Ectodermal cell (in vitro differentiated cells): ENCODE data around the gene SLC16A12.

ENCODE experiments used
- H3K27ac ChIP-seq: 2 replicates; pipeline ENCODE4 v1.7.0; 2013; ENCODE audit warnings: mild to moderate bottlenecking, low read depth, low read length; ENCODE audit not compliant: insufficient read depth, poor library complexity, severe bottlenecking
- H3K27me3 ChIP-seq: 2 replicates; pipeline ENCODE4 v1.7.0; 2013; ENCODE audit warnings: mild to moderate bottlenecking, low read length; ENCODE audit not compliant: insufficient read depth, control insufficient read depth, poor library complexity, severe bottlenecking
- H3K36me3 ChIP-seq: one replicate; pipeline ENCODE4 v1.7.0; 2013; ENCODE audit warnings: low read length; ENCODE audit not compliant: control insufficient read depth, insufficient read depth
- H3K4me1 ChIP-seq: one replicate; pipeline ENCODE4 v1.7.0; 2013; ENCODE audit warnings: low read length; ENCODE audit not compliant: control insufficient read depth, insufficient read depth
- H3K4me3 ChIP-seq: 2 replicates; pipeline ENCODE4 v1.7.0; 2013; ENCODE audit warnings: low read depth, low read length, control low read depth; ENCODE audit not compliant: insufficient read depth
- H3K9me3 ChIP-seq: 2 replicates; pipeline ENCODE4 v1.7.0; 2013; ENCODE audit warnings: mild to moderate bottlenecking, low read length, moderate library complexity; ENCODE audit not compliant: control insufficient read depth
- WGBS, 2 experiments: methylation state at CpG; one replicate each; pipeline ENCODE4 v1.1.7; 2013; ENCODE audit warnings: missing lambda C conversion rate in 2 of 2; 5-methylcytosine and 5-hydroxymethylcytosine counted together

SLC16A12 gene

DNA sequence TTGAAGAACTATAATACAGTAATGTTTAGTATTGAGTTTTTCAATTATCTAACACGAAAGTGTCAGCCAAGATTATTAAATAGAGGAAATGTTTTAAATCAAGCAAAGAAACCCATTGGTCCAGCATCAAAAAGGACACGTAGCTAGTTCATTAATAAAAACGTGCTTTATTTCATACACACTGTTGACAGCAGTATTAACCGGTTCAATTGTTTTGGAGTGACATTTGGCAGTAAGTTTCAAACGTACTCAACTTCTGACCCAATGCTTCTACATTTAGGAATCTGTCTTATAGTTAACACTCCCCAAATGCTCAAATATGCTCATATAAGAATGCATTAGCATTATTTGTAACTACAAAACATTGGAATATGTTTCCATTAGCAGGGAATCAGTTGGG, 41.3 kb downstream of the SLC16A12 start:
- Histone ChIP-seq H3K27ac (no peak overlapping the region), H3K4me3 (no peak overlapping the region), H3K27me3 (no peaks in the 10 kb centered on the region), H3K9me3 (no peaks in the 10 kb centered on the region), H3K4me1 (no peaks in the 10 kb centered on the region), H3K36me3 (no peaks in the 10 kb centered on the region)
- WGBS, 2 experiments = 92 to 95% methylated on average over 5 of the region's 5 CpGs

DNA sequence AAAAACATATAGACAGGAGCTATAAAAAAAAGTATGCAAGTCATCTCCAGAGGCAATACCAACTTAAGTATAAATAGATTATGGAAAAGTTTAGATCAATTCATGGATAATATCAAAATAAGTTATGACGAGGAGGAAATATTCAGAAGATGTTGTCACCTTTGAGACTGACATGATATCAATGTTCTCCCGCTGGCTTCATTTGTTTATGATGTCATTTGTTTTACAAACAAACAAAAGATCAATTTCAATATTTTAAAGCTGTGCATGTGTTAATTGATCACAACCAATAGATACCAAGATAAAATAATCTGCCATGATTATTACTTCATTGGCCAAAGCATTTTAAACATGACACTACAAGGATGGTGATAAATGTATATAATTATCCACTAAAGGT, 43.5 kb downstream of the SLC16A12 start:
- no peaks in the 10 kb centered on the region for H3K36me3 ChIP-seq
- 100% methylated on average over 1 to 2 of the region's 2 CpGs for WGBS, 2 experiments
- H3K9me3 ChIP-seq = no peaks in the 10 kb centered on the region
- H3K4me3 ChIP-seq = no peak overlapping the region
- H3K4me1 ChIP-seq = no peaks in the 10 kb centered on the region
- no peaks in the 10 kb centered on the region for H3K27me3 ChIP-seq
- no peak overlapping the region for H3K27ac ChIP-seq

DNA sequence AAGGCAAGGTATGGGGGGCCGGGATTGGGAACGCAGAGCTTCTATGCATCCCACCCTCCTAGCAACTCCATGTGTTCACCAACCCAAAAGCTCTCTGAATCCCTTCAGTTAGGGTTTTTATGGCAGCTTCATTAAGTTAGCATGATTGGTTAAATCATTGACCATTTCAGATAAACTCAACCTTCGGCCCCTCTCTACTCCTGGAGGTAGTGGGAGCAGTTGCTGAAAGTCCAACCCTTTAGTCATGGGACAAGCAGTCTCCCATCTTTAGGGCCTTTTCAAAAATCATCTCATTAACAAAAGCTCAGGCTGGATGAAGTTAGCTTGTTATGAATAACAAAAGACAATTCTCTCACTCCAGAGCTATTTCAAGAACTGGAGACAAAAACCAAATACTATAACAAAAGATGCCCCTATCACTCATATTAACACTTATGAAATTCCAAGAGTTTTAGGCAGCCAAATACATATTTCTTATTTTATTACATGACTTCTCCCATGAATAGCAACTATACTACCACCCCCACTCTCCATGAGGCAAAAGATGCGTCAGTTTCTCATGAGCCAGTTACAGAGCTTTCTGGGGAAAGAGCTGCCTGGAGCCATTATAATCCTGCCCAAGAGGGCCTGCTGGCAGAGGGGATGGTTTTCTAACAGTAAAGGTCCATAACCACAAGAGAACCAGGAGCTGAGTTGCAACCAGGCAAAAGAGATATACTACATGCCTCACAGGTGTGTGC, 44.6 kb downstream of the SLC16A12 start:
- 79 to 88% methylated on average over 3 to 4 of the region's 4 CpGs for WGBS, 2 experiments
- H3K27ac ChIP-seq = no peak overlapping the region
- no peaks in the 10 kb centered on the region for H3K36me3 ChIP-seq
- no peaks in the 10 kb centered on the region for H3K27me3 ChIP-seq
- no peak overlapping the region for H3K4me3 ChIP-seq
- no peaks in the 10 kb centered on the region for H3K4me1 ChIP-seq
- H3K9me3 ChIP-seq = no peaks in the 10 kb centered on the region

DNA sequence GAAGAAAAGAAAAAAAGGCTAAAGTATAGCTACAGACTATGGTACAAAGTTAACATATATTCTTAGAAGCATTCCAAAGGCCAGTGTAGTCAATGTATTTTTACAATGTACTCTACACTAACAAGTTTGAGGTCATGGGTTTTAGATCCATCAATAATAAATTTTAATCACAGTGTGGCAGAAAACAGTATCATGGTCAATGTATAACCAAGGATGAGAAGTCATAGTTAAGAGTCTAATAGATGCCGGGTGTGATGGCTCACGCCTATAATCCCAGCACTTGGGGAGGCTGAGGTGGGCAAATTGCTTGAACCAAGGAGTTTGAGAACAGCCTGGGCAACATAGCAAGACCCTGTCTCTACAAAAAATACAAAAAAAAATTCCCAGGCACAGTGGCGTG, 53.1 kb downstream of the SLC16A12 start:
- Histone ChIP-seq H3K4me3 (no peak overlapping the region), H3K27ac (no peak overlapping the region), H3K4me1 (no peaks in the 10 kb centered on the region), H3K9me3 (no peaks in the 10 kb centered on the region), H3K36me3 (no peaks in the 10 kb centered on the region), H3K27me3 (no peaks in the 10 kb centered on the region)
- 91 to 92% methylated on average over 3 of the region's 3 CpGs for WGBS, 2 experiments

DNA sequence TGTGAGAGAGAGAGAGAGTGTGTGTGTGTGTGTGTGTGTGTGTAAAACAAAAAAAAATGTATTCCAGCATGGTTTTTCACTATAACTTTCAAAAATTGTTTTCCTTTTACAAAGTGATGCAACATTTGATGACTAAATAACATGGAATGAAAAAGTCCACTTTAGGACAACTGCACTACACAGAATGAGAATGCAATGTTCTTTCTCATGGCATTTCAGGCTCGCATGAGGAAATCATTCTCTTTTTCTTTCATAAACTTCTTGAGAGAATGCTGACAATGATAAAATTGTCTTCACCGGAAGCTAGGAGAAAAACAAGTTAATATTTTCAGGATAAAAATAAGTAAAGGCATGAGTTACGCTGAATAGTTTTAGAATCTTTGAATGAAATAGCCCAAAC, 53.7 kb downstream of the SLC16A12 start:
- H3K4me3 ChIP-seq = no peak overlapping the region
- H3K4me1 ChIP-seq = no peaks in the 10 kb centered on the region
- no peaks in the 10 kb centered on the region for H3K27me3 ChIP-seq
- H3K27ac ChIP-seq = no peak overlapping the region
- 89 to 93% methylated on average over 3 of the region's 3 CpGs for WGBS, 2 experiments
- H3K36me3 ChIP-seq = no peaks in the 10 kb centered on the region
- H3K9me3 ChIP-seq = no peaks in the 10 kb centered on the region

DNA sequence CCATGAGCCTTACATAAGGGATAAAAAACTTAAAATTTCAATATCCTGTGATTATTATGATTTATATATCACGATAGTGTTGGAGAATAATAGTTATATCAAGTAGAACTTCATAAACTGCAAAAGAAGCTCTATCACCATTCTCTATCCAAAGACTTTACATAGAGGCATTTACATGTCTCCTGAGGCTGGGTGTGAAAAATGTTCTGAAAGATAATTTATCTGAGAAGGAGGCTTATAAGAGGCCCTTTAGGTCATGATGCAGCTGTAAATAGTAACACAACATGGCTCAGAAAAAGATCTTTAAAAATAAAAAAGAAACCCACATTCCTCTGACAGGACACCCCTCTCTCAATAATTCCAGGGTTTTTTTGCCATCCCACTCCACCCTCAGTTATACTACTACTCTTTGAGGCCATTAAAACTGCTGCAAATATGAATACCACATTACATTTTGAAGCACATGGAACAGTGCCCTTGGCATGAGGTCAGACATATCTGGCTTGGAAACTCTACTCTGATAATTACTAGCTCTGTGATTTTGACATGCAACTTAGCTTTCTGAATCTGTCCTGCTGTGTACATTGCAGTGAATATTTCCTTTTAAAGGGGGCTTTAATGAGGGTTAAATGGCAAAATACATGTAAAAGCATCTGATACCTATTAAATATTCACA, 55.5 kb downstream of the SLC16A12 start:
- Histone ChIP-seq H3K4me1 (no peaks in the 10 kb centered on the region), H3K27ac (no peak overlapping the region), H3K36me3 (no peaks in the 10 kb centered on the region), H3K4me3 (no peak overlapping the region), H3K27me3 (no peaks in the 10 kb centered on the region), H3K9me3 (no peaks in the 10 kb centered on the region)
- no CpG with 5 or more reads among the region's 1 CpG for WGBS, 2 experiments

DNA sequence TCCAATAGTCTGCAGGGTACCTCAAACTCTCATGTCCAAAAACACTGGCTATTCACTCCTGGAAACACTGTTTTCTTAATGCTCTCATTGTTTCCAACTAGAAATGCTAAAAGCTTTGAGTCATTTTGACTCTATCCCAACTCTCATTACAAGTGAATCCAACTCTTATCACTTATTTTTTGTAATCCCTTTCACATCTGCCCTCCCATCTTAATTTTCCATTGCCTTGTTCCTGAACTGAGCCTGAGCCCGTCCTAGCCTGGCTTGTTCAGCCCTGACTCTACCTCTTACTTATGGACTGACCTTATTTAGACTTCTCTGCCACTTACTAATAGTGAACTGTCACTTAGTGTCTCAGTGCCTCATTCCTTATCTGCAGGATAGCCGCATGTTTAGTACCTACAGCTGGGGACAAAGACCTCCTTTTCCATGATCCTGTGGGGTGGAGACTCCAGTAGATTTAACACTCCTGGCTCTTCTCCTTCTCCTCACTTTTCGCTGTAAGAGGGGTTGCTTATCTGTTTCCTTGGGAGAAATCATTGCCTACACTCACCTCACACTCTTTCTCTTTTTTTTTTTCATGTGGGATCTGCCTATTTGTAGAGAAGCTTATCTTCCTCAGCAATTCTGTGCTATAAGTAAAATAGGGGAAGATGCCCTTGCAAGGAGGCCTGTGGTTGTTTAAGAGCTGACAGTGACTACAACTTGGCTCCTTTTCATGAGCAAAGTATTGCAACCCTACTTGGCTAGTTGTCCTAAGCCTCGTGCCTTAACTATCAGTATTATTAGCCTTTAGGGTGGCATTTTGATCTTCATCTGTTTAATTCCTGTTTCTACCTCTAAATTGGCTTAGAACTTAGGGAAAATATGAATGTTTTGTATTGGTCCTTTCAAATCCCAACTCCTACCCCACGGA, 56.4 kb downstream of the SLC16A12 start:
- no peaks in the 10 kb centered on the region for H3K36me3 ChIP-seq
- H3K27me3 ChIP-seq = no peaks in the 10 kb centered on the region
- H3K9me3 ChIP-seq = no peaks in the 10 kb centered on the region
- no peaks in the 10 kb centered on the region for H3K4me1 ChIP-seq
- no peak overlapping the region for H3K4me3 ChIP-seq
- no peak overlapping the region for H3K27ac ChIP-seq
- 84 to 87% methylated on average over 4 of the region's 5 CpGs for WGBS, 2 experiments

DNA sequence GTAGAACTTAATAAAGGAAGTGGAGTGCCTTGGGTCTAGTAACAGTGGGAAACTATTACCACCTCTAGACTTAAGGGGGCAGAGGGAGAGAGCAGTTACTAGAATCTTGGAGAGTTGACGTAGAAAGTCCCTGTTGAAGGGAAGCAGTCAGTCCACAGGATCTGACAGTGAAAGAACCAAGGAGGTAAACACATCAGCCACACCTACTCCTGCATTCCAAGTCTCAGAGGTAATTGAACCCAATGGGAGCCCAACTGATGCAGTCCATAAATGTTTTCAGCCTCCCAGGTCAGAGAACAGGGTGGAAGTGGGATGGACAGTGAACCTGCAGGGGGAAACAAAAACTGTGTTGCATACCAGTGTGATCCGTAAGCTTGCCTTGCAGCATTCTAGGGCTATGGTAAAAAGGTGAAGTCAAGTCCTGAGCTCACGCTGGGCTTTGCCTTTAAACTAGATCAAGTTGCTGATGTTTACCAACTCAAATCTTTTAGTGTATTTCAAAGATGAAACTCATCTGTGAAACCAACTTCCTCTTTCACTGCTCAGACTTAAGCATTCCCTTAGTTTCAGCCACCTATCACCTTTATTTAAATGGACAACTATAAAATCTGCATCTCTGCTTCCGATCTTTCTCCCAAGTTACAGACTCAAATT, 57.2 kb downstream of the SLC16A12 start:
- no peak overlapping the region for H3K27ac ChIP-seq
- no peaks in the 10 kb centered on the region for H3K9me3 ChIP-seq
- no peaks in the 10 kb centered on the region for H3K36me3 ChIP-seq
- H3K4me1 ChIP-seq = no peaks in the 10 kb centered on the region
- 75 to 77% methylated on average over 3 to 4 of the region's 4 CpGs for WGBS, 2 experiments
- H3K4me3 ChIP-seq = no peak overlapping the region
- no peaks in the 10 kb centered on the region for H3K27me3 ChIP-seq

DNA sequence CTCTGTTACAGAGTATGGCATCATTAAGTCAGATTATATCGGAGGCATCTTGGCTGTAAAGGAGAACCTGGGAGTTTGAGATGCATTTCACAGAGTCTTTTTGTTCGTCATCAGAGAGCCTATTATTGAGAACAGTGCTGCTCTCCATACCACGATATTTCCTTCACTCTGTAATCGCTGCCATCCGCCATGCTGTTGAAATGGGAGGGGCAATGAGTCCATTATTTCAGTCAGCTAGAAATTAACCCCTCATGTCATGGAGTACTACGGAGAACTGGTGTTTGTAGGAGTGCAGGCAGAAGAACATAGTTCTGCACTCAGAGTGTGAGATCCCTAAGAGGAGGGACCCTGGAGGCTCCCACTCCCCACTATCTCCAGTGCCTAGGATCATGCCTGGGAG, 59.2 kb downstream of the SLC16A12 start:
- H3K4me1 ChIP-seq = no peaks in the 10 kb centered on the region
- no peaks in the 10 kb centered on the region for H3K36me3 ChIP-seq

More for the DNA sequence above, 59.2 kb downstream of the SLC16A12 start:
- H3K27me3 ChIP-seq = no peaks in the 10 kb centered on the region
- no peak overlapping the region for H3K4me3 ChIP-seq
- 92 to 93% methylated on average over 6 of the region's 6 CpGs for WGBS, 2 experiments
- no peaks in the 10 kb centered on the region for H3K9me3 ChIP-seq
- no peak overlapping the region for H3K27ac ChIP-seq
